ENCODE measurements around the gene UBAP1. TPM values are rescaled to one million over a fixed set of nuclear protein-coding genes. Genes with fewer than 3 reads are reported as not detected.
"Not testable (repeated sequence)": the region's sequence is repeated elsewhere in the genome, so short reads cannot be mapped to it uniquely, and the experiment has no call there.

The UBAP1 gene
- total RNA-seq, 1 donor from 2014 or later: 35.2 TPM

DNA sequence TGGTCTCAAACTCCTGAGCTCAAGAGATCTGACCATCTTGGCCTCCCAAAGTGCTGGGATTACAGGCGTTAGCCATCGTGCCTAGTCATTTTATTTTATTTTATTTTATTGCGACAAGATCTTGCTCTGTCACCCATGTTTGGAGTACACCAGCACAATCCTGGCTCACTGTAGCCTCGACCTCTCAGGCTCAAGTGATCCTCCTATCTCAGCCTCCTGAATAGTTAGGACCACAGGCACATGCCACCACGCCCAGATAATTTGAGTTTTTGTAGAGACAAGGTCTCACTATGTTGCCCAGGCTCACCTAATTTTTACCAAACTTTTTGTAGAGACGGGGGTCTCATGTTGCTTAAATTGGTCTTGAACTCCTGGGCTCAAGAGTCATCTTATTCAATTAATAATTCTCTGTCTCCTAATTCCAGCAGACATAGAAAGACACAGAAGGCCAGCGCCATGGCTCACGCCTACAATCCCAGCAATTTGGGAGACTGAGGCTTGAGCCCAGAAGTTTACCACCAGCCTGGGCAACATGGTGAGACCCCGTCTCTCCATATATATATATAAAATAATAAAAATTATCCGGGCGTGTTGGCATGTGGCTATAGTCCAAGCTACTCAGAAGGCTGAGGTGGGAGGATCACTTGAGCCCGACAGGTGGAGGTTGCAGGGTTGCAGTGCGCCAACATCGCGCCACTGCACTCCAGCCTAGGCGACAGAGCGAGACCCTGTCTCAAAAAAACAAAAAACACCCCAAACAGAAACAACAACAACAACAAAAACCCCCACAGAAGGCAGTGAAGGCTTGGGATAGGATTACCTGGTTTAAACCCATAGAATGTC lies 1.0 kb upstream of the UBAP1 start:
- intact Hi-C loops (cut with micrococcal nuclease): loop anchor here (1.0 to 10.0 kb wide), 12 partner anchors 52 to 913 kb away; partner anchors contain the start of genes BAG1, CHMP5, DCAF12 and DNAI1

DNA sequence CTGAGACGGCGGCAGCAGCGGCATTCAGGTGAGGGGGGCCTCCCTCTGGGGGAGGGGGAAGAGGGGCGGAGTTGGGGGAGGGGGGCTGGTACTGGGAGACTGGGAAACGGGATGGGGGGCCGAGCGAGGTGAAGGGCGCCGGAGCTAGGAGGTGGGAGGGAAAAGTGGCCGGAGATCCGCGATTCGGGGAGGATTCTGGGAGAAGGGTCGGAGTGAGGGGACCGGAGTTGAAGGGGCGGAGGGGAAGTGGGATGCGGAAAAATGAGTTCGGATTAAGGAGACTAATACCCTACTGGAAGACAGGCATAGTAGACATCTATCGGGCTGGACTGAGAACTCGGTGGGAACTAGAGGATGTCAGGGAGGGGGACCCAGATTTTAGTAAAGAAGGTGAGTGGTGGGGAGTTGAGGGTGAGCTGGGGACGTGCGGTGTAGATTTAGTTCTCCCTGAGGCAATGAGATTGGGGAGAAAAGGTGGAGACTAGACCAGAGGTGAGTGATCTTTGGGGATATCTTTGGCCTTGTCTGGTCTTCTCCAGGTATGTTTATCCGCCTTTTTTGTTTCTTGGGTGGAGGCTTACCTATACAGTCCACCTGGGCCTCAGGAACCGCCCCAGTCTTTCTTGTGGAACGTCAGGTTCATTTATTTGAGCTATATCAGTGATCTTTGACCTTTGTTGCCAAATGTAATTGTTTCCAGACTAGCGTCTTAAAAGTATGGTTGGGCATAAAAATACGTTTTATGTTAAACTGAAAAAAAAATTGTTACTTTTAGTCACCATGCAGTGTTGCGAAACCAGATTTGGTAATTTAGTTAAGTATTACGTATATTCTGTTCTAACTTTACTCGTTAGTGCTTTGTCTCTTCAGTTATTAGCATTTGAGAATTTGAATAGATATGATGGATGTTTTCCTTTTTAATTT lies 632 bp downstream of the UBAP1 start:
- intact Hi-C loops (cut with micrococcal nuclease): loop anchor here (2.0 to 10.0 kb wide), 4 partner anchors 73 to 915 kb away; partner anchors contain the start of genes BAG1, CHMP5 and NFX1

DNA sequence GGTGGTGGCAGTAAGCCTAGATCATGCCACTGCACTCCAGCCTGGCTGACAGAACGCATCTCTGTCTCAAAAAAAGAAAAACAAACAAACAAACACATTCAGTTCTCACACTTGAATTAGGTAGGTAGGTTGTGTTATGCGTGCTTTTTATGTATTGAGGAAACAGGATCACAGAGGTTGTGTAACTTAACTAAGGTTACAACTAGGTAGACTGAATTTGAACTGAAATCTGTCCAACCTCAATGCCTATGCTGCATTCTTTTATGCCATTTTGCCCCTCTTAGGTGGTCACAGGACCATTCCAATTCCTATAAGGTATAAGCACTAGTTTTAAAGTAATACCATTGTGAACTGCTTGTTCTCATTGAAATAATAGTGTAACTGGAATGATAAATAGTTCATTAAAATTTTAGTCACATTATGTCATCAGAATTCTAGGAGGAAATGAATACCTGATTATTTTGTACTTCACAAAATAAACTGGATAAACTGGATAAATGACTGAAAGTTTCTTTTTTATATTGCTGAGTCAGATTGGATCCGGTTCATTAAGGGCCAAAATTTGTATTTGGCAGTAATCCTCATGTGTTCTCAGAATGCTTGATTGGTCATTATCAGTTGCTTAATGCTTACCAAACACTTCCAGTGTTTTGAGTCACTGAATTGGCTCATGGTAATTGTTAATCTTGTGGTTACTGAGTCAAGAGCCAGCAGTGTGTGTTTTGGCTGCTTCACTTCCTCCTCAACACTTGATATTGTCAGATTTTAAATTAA lies 7.1 kb downstream of the UBAP1 start:
- intact Hi-C loops (cut with micrococcal nuclease): loop anchor here (2.0 kb wide), 1 partner anchor 67 kb away; no protein-coding TSS in a partner anchor

DNA sequence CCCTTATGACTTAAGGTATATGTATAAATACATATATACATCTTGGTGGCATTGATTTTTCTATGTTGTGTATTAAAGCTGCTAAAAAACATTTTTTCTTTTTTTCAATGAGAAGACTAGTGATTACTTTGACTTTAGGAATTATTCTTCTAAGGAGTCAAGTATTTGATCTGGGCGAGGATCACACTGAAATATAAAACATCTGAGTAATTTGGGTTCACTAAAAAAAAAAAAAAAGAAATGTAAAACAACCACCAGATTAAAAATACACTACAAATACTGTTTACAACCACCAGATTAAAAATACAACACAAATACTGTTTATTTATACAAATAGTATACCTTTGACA lies 9.0 kb downstream of the UBAP1 start:
- intact Hi-C loops (cut with micrococcal nuclease): loop anchor here (2.0 kb wide), 1 partner anchor 65 kb away; no protein-coding TSS in a partner anchor

DNA sequence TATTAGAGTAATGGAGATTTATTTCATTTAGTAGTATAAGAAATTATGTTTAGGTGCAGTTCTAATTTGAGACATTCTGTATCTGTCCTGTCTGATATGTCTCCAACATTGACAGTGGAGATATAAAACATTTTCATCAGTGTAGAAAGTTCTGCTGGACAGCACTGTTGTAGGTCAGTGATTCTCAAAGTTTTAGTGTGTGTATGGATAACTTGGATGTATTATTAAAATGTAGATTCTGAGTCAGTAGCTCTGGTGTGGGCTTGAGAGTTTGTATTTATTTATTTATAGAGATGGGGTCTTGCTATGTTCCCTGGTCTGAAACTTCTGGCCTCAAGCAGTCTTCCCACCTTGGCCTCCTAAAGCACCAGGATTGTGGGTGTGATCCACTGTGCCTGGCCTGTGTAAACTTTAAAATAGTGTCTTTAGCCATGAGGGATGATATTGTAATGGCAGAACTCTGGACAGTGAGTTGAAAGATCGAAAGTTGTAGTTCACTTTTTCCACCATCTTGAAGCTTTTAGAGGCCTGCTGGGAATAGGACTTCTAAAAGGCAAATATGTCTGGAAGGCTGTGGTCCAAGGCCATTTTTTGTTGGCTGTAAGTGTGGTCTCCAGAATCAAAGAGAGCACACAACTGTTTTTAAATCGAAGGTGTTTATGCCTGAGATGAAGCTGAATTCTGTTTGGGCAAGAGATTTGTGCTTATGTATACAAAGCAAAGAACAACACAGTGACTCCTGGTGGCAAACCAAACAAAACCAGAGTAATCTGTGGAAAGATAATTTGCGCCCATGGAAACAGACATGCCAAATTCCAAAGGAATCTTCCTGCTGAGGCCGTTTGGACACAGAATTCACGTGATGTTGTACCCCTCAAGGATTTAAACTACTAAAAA lies 12.4 kb downstream of the UBAP1 start:
- intact Hi-C loops (cut with micrococcal nuclease): no loop called here

DNA sequence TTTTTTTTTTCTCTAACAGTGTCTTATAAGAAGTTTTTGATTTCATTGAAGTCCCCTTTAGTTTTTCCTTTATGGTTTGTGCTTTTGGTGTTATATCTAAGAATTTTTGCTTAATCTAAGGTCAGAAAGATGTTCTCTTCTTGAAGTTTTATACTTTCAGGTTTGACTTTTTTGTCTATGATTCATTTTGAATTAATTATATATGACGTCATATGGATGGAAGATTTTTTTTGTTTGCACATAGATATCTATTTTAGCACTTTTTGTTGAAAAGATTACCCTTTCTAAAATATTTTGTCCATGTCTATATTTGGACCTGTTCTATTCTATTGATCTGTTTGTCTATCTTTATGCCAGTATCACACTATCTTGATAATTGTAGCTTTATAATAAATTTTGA lies 16.3 kb downstream of the UBAP1 start:
- intact Hi-C loops (cut with micrococcal nuclease): no loop called here

DNA sequence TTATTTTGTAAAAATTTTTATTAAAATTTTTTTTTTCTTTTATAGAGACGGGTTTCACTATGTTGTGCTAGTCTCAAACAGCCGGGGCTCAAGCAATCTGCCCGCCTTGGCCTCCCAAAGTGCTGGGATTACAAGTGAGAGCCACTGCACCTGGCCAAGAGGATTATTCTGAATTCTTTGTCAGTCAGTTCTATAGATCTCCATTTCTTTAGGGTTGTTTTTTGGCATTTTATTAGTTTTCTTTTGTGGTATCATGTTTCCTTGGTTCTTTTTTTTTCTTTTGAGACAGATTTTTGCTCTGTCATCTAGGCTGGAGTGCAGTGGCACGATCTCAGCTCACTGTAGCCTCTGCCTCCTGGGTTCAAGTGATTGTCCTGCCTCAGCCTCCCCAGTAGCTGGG lies 18.4 kb downstream of the UBAP1 start:
- intact Hi-C loops (cut with micrococcal nuclease): not testable (repeated sequence)

DNA sequence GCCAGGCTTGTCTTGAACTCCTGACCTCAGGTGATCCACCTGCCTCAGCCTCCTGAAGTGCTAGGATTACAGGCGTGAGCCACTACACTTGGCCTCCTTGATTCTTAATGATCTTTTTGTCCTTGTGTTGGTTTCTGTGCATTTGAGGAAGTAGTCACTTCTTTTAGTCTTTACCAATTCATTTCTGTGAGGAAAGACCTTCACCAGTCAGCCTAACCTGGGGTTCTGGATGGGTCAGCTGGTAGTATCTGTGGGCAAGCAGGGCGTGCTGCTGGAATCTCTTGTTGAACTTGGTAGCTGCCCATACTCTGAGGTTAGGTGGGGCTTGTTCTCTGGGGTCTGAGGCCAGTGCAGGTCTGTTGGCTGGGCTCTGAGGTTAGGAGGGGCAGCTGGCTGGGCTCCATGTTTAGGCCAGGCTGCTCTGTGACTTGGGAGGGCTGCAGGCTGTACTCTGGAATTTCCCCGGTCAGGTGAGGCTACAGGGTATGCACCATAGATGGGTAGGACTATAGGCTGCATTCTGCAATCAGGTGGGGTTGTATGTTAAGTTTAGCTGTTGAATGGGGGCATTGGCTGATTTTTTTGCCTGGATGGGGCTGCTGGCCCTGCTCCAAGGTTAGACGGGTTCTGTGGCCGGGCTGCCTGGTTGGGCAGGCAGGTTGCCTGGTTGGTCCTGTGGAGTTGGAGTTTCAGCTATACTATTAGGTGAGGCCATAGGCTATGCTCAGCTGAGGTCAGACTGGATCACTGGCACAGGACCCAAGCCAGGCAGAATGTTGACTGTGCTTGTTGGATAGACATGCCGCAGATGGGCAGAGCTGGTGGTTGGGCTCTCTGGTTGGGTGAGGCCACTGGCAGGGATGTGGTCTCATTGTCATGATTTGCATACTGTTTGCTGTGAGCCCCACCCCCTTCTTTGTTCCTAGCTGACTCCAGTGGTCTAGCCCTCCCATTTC lies 19.2 kb downstream of the UBAP1 start:
- intact Hi-C loops (cut with micrococcal nuclease): no loop called here

DNA sequence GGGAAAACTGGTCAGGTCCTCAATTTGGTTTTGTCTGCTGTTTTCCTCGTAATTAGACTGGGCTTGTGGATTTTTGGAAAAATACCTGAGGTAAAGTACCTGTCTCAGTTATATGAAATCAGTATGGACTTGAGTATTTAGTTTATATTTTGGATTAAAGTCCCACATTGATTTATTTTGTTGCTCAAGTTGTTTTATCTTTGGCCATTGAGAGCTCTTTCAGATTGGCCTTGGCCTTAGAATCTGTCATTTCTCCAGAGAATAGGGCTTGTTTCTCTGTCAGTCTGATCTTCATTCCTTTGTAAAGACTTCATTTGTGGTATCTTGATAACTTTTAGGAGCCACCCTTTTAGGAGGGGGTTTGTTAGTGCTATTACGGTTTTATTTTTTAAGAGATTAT lies 21.2 kb downstream of the UBAP1 start:
- intact Hi-C loops (cut with micrococcal nuclease): no loop called here

DNA sequence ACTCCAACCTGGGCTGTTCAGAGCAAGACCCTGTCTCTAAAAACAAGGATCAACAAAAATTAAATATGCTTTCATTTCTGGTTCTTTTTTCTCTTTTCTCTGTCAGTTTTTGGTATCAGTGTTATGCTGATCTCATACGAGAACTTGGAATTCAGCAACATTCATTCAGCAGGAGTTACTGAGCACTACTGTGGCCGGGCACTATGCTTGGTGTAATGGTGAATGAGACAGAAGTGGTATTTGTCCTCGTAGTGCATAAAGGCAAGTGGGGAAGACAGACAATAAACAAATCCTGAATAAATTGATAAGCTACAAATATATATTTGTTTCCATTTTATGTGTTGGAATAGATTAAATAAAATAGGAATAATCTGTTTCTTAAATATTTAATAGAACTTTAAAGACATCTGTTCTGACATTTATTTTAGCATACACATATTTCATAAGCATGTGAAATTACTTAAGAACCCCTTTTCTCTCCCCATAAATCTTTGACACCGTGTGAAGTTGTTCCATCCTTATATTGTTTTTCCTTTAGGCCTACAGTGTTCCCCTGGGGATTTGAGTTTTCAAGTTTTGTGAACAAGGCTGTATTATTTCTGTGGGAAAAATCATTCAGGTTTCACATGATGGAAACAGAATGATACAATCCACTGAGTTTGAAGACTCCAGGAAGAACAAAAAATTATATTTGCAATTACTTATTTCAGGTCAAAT lies 24.6 kb downstream of the UBAP1 start:
- intact Hi-C loops (cut with micrococcal nuclease): no loop called here

DNA sequence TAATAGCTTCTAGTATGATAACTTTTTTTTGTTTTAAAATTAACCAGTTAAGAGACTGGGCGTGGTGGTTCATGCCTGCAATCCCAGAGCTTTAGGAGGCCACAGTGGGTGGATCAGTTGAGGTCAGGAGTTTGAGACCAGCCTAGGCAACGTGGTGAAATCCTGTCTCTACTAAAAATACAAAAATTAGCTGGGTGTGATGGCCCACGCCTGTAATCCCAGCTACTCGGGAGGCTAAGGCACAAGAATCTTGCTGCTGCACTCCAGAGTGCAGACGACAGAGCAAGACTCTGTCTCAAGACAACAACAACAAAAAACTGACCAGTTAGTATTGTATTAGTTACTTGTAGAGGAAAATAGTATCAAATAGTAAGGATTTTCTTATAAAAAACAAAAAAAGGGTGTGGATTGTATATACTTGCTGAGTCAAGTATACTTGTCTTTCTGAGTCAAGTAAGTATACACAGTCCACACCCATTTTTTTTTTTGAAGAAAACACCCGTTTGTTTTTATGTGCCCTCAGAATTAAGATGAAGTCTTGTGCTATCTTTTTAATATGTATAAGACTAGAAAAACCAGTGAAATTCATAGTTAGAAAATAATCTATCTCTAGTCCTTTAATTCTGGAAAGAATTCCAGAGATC lies 25.3 kb downstream of the UBAP1 start:
- intact Hi-C loops (cut with micrococcal nuclease): no loop called here

DNA sequence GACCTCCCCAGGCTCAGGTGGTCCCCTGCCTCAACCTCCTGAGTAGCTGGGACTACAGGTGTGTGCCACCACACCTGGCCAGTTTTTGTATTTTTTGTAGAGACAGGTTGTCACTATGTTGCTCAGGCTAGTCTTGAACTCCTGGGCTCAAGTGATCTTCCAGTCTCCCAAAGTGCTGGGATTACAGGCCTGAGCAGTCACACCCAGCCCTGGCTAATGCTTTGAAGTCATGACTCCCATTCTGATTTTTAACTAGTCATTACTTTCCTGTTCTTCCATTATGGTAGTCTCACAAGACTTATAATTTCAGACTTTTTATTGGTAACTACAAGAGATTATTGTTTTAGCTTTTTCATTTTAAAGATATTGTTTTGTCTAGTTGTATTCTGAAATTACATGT lies 26.3 kb downstream of the UBAP1 start:
- intact Hi-C loops (cut with micrococcal nuclease): no loop called here

DNA sequence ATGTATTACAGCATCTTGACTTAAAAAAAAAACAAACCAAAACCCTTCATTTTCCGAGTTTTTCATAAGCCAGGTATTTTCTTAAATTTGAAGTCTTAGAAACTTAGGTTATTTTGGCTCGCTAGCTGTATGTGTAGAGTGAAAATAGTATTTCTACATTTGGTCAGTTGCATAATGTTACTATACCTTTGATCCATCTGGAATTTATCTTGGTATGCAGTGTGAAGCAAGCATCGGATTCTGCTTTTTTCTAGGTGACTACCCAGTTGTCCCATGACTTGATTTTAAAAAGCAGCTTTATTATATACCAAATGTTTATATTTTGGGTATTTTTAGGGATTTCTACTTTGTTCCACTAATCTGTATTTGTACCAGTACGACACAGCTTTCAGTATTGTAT lies 27.7 kb downstream of the UBAP1 start:
- intact Hi-C loops (cut with micrococcal nuclease): no loop called here

DNA sequence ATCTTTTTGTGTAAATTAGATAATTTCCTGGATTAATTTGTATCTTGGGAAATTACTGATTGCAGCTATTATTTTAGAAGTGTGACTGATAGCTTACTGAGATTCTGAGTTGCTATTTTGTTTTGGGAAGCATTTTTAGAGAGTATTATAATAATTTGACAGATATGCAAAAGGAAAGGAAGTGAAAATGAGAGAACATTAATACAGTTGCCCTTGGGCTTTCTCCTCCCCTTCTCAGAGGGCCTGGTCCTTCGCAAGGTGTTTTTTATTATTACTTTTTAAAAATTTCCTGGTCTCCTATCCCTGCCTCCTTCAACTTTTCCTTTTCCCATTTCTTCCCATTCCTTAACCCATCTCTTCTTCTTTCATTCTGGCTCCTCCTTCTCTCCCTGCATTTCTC lies 32.6 kb downstream of the UBAP1 start:
- intact Hi-C loops (cut with micrococcal nuclease): no loop called here

DNA sequence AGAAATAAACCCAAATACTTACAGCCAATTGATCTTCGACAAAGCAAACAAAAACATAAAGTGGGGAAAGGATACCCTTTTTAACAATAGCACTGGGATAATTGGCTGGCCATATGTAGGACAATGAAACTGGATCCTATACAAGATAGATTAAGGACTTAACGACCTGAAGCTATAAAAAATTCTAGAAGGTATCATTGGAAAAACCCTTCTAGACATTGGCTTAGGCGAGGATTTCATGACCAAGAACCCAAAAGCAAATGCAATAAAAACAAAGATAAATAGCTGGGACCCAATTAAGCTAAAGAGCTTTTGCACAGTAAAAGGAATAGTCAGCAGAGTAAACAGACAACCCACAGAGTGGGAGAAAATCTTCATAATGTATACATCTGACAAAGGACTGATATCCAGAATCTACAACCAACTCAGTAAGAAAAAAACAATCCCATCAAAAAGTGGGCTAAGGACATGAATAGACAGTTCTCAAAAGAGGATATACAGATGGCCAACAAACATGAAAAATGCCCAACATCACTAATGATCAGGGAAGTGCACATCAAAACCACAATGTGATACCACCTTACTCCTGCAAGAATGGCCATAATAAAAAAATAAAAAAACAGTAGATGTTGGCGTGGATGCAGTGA lies 35.6 kb downstream of the UBAP1 start:
- intact Hi-C loops (cut with micrococcal nuclease): not testable (repeated sequence)

DNA sequence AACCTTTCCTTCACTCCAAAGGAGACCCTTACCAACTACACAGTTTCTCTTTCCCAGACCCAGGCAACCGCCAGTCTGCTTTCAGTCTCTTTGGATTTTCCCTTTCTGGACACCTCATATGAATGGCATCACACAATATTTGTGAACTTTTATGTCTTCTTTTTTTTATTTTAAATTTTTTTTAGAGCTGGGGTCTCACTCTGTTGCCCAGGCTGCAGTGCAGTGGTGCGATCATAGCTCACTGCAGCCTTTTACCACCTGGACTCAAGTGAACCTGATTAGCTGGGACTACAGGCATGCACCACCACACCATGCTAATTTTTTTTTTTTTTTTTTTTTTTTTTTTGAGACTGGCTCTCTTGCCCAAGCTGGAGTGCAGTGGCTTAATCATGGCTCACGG lies 37.5 kb downstream of the UBAP1 start:
- intact Hi-C loops (cut with micrococcal nuclease): no loop called here

DNA sequence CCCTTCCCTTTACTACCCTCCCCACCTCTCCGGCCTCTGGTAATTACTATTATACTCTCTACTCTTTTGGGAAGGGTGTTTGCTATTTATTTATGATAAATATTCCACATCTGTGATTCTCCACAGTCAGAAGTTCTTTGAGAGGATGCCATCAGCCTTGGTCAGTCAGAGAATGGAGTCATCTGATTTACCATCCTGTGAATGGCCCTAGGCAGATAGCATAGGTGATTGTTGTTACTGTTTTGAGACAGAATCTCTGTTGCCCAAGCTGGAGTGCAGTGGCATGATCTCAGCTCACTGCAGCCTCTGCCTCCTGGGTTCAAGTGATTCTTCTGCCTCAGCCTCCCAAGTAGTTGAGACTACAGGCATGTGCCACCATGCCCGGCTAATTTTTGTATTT lies 38.2 kb downstream of the UBAP1 start:
- intact Hi-C loops (cut with micrococcal nuclease): not testable (repeated sequence)

All from T-helper 1 cell treated with Interleukin-12 subunit alpha and Interleukin-12 subunit beta and Interleukin-4 antibody, amounts not matched to agents 30 ng/mL and 1 ng/mL, for 36 hours (primary cell).